ENCODE measurements around the gene MLST8.

MLST8 gene

DNA sequence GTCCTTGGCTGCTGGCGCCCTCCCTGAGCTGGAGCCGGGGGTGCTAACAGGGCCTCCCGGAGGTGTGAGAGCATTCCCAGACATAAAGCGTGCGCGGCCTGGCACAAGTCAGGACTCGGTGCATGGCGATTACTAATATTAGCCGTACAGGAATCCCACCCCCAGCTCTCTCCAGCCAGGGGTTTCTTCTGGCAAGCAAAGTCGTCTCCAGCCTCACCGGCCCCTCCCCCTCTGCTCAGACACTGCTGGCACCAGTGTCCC lies 13.9 kb upstream of the MLST8 start:
- no peaks in the 10 kb centered on the region for H3K9me3 ChIP-seq (ENCODE audit: low read length)
- H3K27me3 ChIP-seq (ENCODE audit: insufficient read depth, low read length): peaks cover 27% of the 10 kb centered on the region; the same call in 1 of the 2 replicates
- H4K20me1 ChIP-seq (ENCODE audit: insufficient read depth, low read length): no peaks in the 10 kb centered on the region
- H3K4me2 ChIP-seq (ENCODE audit: low read length): no peak overlapping the region
- no peak overlapping the region for H2AFZ ChIP-seq (ENCODE audit: low read length)
- H3K36me3 ChIP-seq (ENCODE audit: insufficient read depth, low read length): no peaks in the 10 kb centered on the region
- peaks cover 3% of the 10 kb centered on the region for H3K4me1 ChIP-seq (ENCODE audit: insufficient read depth, low read length, severe bottlenecking)
- no peak overlapping the region for H3K27ac ChIP-seq (ENCODE audit: low read depth, low read length, poor library complexity, severe bottlenecking)
- no peaks in the 10 kb centered on the region for H3F3A ChIP-seq (ENCODE audit: insufficient read depth, low read length)
- H3K79me2 ChIP-seq (ENCODE audit: insufficient read depth, low read length): no peaks in the 10 kb centered on the region
- TF ChIP-seq, protein P1, sequence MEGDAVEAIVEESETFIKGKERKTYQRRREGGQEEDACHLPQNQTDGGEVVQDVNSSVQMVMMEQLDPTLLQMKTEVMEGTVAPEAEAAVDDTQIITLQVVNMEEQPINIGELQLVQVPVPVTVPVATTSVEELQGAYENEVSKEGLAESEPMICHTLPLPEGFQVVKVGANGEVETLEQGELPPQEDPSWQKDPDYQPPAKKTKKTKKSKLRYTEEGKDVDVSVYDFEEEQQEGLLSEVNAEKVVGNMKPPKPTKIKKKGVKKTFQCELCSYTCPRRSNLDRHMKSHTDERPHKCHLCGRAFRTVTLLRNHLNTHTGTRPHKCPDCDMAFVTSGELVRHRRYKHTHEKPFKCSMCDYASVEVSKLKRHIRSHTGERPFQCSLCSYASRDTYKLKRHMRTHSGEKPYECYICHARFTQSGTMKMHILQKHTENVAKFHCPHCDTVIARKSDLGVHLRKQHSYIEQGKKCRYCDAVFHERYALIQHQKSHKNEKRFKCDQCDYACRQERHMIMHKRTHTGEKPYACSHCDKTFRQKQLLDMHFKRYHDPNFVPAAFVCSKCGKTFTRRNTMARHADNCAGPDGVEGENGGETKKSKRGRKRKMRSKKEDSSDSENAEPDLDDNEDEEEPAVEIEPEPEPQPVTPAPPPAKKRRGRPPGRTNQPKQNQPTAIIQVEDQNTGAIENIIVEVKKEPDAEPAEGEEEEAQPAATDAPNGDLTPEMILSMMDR (IDR thresholded peaks at IDR 0.05; ENCODE audit: low read length): no peak
- TF ChIP-seq EZH2 (IDR thresholded peaks at IDR 0.05; ENCODE audit: borderline replicate concordance, low read length): no peak
- no peak overlapping the region for H3K4me3 ChIP-seq (ENCODE audit: low read depth, low read length, poor library complexity, severe bottlenecking)
- no peak overlapping the region for H3K9ac ChIP-seq (ENCODE audit: low read length)
- H3K9me2 ChIP-seq (ENCODE audit: low read depth, low read length): no peaks in the 10 kb centered on the region

DNA sequence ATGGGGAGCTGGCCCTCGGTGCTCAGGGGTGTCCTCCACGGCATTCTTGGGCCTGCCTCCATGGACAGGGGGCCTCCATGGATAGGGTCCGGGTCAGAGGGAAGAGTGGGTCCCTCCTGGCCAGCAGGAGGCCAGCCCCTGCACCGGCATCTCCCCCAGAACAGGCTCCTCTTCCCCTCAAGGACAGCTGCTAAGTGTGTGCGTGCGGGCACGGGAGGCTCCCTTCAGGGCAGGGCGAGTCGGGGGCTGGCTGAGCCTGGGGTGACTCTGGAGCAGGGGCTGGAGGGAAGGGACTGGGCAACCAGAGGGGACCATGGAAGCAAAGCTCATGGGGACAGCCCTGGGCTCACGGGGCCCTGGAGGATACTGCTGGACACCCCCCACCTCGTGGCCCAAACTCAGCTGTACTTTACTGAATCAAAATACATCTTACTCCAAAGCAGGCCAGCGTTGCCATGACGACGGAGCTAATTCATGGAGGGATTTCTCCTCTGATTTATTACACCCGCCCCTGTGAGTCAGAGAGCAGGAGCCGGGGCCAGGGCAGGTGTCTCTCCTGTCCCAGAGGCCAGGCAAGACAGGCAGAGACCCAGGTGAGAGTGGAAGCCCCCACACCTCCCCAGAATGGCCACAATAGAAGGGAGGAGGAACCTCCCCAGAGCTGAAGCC lies 11.0 kb upstream of the MLST8 start:
- no peak overlapping the region for H3K27ac ChIP-seq (ENCODE audit: low read depth, low read length, poor library complexity, severe bottlenecking)
- TF ChIP-seq EZH2 (IDR thresholded peaks at IDR 0.05; ENCODE audit: borderline replicate concordance, low read length): no peak
- TF ChIP-seq, protein P1 (IDR thresholded peaks at IDR 0.05; ENCODE audit: low read length): no peak
- no peaks in the 10 kb centered on the region for H3K9me2 ChIP-seq (ENCODE audit: low read depth, low read length)

DNA sequence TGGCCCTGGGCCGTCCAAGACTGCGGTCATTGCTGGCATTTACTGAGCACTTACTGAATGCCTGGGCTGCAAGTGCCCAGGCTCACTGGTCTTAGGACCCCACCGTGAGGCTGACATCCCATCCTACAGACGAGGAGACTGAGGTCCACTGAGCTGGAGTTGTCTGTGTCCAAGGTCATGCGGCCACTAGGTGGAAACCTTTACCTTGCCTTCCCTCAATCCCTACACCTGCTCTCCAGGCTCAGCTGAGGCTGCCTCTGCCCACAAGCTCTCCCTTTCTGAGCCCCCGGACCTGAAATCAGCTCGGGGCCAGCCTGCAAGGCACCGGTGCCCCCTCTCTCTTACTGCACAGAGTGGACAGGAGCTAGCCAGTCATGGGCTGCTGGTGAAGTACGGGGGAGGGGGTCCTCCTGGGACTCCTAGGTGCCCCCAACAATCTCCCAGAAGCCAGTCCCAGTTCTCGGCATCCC lies 10.4 kb upstream of the MLST8 start:
- TF ChIP-seq EZH2 (IDR thresholded peaks at IDR 0.05; ENCODE audit: borderline replicate concordance, low read length): no peak
- TF ChIP-seq, protein P1 (IDR thresholded peaks at IDR 0.05; ENCODE audit: low read length): peak; percentile 59
- H3K4me2 ChIP-seq (ENCODE audit: low read length): no peak overlapping the region; the same call in 1 of the 2 replicates
- H3F3A ChIP-seq (ENCODE audit: insufficient read depth, low read length): no peaks in the 10 kb centered on the region
- H3K9me2 ChIP-seq (ENCODE audit: low read depth, low read length): no peaks in the 10 kb centered on the region
- H3K4me3 ChIP-seq (ENCODE audit: low read depth, low read length, poor library complexity, severe bottlenecking): no peak overlapping the region
- peaks cover 3% of the 10 kb centered on the region for H3K4me1 ChIP-seq (ENCODE audit: insufficient read depth, low read length, severe bottlenecking)
- no peak overlapping the region for H3K27ac ChIP-seq (ENCODE audit: low read depth, low read length, poor library complexity, severe bottlenecking)
- H2AFZ ChIP-seq (ENCODE audit: low read length): no peak overlapping the region
- no peak overlapping the region for H3K9ac ChIP-seq (ENCODE audit: low read length)
- no peaks in the 10 kb centered on the region for H3K36me3 ChIP-seq (ENCODE audit: insufficient read depth, low read length)
- peaks cover 19% of the 10 kb centered on the region; the same call in 1 of the 2 replicates for H3K27me3 ChIP-seq (ENCODE audit: insufficient read depth, low read length)
- no peaks in the 10 kb centered on the region for H3K9me3 ChIP-seq (ENCODE audit: low read length)
- H3K79me2 ChIP-seq (ENCODE audit: insufficient read depth, low read length): no peaks in the 10 kb centered on the region
- H4K20me1 ChIP-seq (ENCODE audit: insufficient read depth, low read length): no peaks in the 10 kb centered on the region

More for the DNA sequence above, 11.0 kb upstream of the MLST8 start:
- Histone ChIP-seq H3K4me3 (ENCODE audit: low read depth, low read length, poor library complexity, severe bottlenecking) (no peak overlapping the region), H3F3A (ENCODE audit: insufficient read depth, low read length) (no peaks in the 10 kb centered on the region), H3K9me3 (ENCODE audit: low read length) (no peaks in the 10 kb centered on the region), H3K4me1 (ENCODE audit: insufficient read depth, low read length, severe bottlenecking) (peaks cover 3% of the 10 kb centered on the region), H3K27me3 (ENCODE audit: insufficient read depth, low read length) (peaks cover 18% of the 10 kb centered on the region; the same call in 1 of the 2 replicates), H4K20me1 (ENCODE audit: insufficient read depth, low read length) (no peaks in the 10 kb centered on the region), H3K36me3 (ENCODE audit: insufficient read depth, low read length) (no peaks in the 10 kb centered on the region), H3K79me2 (ENCODE audit: insufficient read depth, low read length) (no peaks in the 10 kb centered on the region), H3K4me2 (ENCODE audit: low read length) (no peak overlapping the region), H3K9ac (ENCODE audit: low read length) (no peak overlapping the region), H2AFZ (ENCODE audit: low read length) (no peak overlapping the region)

Data from OCI-LY1 (cell line).